Measurements from ENCODE around the gene SKP1. TPM values are rescaled to one million over a fixed set of nuclear protein-coding genes. Genes with fewer than 3 reads are reported as not detected.

The SKP1 gene
- polyA plus RNA-seq, 1 of the 3 experiments (the other 2 are of a cell fraction), result 407 TPM

DNA sequence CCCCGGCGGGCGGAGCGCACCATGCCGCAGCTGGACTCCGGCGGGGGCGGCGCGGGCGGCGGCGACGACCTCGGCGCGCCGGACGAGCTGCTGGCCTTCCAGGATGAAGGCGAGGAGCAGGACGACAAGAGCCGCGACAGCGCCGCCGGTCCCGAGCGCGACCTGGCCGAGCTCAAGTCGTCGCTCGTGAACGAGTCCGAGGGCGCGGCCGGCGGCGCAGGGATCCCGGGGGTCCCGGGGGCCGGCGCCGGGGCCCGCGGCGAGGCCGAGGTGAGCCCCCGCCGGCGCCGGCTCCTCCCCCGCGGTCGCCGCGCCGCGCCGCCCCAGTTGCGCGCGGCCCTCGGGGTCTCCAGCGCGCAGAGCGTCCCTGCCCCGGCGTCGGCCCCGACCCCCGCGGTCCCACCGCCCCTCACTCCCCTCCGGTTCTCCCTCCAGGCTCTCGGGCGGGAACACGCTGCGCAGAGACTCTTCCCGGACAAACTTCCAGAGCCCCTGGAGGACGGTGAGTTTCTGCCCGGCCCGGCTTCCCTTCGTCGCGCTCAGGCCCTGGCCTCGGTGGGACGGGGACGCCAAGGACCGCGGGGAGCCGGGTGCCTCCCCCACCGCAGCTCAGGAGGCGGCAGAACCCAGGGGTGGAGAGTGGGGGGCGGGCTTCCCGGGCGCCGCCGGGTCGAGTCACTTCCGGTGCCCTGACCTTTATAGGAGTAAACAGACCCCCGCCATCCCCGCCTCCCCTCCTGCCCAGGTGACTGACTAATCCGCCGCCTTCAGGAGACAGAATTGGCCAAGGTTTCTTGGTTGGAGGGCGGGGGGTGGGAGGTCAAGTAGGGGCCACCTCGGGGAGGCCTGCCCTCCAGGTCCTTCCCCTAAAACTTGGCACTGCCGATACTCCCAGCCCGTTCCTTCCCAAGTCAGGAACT lies 61.6 kb downstream of the SKP1 start:
- H3K27me3 ChIP-seq (ENCODE audit: insufficient read depth), result no peaks in the 10 kb centered on the region
- peak overlapping the region; percentile 39; the same call in 1 of the 2 replicates for H3K9ac ChIP-seq
- H3K27ac ChIP-seq (ENCODE audit: low read depth in 2 of 2, low read length in 1 of 2), result peak overlapping the region in 1 of 2 experiments; percentile 82; a peak in 2 of 4 replicates
- ChIA-PET POLR2A (interaction anchor here (1.0 to 2.2 kb wide), 4 partner anchors 8 to 70 kb away, joined by 3 to 7 read pairs (median 4); no protein-coding TSS in a partner anchor), CTCF (interaction anchor here (0.6 to 3.3 kb wide), 9 partner anchors 10 to 174 kb away, joined by 3 to 14 read pairs (median 4); no protein-coding TSS in a partner anchor)
- no peaks in the 10 kb centered on the region for H3K9me2 ChIP-seq
- no peak for TF ChIP-seq SIN3A (IDR thresholded peaks at IDR 0.05; ENCODE audit: borderline replicate concordance, low read depth, low read length)
- TF ChIP-seq, protein P1, sequence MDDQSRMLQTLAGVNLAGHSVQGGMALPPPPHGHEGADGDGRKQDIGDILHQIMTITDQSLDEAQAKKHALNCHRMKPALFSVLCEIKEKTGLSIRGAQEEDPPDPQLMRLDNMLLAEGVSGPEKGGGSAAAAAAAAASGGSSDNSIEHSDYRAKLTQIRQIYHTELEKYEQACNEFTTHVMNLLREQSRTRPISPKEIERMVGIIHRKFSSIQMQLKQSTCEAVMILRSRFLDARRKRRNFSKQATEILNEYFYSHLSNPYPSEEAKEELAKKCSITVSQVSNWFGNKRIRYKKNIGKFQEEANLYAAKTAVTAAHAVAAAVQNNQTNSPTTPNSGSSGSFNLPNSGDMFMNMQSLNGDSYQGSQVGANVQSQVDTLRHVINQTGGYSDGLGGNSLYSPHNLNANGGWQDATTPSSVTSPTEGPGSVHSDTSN (IDR thresholded peaks at IDR 0.05), result no peak
- TF ChIP-seq ELF1 (IDR thresholded peaks at IDR 0.05), result no peak
- no peak for TF ChIP-seq TEAD4 (IDR thresholded peaks at IDR 0.05; ENCODE audit: borderline replicate concordance, insufficient read depth)
- no peak for TF ChIP-seq TCF12 (IDR thresholded peaks at IDR 0.05)
- no peak for TF ChIP-seq SMC3 (IDR thresholded peaks at IDR 0.05; ENCODE audit: low read depth, low read length)
- no peak for TF ChIP-seq RCOR1 (IDR thresholded peaks at IDR 0.05; ENCODE audit: low read length)
- TF ChIP-seq NFIC (IDR thresholded peaks at IDR 0.05; ENCODE audit: borderline replicate concordance), result no peak
- TF ChIP-seq, protein P2, sequence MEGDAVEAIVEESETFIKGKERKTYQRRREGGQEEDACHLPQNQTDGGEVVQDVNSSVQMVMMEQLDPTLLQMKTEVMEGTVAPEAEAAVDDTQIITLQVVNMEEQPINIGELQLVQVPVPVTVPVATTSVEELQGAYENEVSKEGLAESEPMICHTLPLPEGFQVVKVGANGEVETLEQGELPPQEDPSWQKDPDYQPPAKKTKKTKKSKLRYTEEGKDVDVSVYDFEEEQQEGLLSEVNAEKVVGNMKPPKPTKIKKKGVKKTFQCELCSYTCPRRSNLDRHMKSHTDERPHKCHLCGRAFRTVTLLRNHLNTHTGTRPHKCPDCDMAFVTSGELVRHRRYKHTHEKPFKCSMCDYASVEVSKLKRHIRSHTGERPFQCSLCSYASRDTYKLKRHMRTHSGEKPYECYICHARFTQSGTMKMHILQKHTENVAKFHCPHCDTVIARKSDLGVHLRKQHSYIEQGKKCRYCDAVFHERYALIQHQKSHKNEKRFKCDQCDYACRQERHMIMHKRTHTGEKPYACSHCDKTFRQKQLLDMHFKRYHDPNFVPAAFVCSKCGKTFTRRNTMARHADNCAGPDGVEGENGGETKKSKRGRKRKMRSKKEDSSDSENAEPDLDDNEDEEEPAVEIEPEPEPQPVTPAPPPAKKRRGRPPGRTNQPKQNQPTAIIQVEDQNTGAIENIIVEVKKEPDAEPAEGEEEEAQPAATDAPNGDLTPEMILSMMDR (IDR thresholded peaks at IDR 0.05), result no peak
- TF ChIP-seq, protein P3, sequence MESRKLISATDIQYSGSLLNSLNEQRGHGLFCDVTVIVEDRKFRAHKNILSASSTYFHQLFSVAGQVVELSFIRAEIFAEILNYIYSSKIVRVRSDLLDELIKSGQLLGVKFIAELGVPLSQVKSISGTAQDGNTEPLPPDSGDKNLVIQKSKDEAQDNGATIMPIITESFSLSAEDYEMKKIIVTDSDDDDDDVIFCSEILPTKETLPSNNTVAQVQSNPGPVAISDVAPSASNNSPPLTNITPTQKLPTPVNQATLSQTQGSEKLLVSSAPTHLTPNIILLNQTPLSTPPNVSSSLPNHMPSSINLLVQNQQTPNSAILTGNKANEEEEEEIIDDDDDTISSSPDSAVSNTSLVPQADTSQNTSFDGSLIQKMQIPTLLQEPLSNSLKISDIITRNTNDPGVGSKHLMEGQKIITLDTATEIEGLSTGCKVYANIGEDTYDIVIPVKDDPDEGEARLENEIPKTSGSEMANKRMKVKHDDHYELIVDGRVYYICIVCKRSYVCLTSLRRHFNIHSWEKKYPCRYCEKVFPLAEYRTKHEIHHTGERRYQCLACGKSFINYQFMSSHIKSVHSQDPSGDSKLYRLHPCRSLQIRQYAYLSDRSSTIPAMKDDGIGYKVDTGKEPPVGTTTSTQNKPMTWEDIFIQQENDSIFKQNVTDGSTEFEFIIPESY (IDR thresholded peaks at IDR 0.05; ENCODE audit: borderline replicate concordance, low read depth), result no peak
- no peak for TF ChIP-seq RAD21 (IDR thresholded peaks at IDR 0.05; ENCODE audit: low read length)
- H3K9me3 ChIP-seq, result no peaks in the 10 kb centered on the region
- H3K79me2 ChIP-seq (ENCODE audit: insufficient read depth), result no peaks in the 10 kb centered on the region
- no peaks in the 10 kb centered on the region for H3K36me3 ChIP-seq (replicated peaks in 1 of 2; ENCODE audit: control insufficient read depth in 1 of 2, insufficient read depth in 2 of 2, low read length in 1 of 2)
- 7% methylated on average over 12 of the region's 110 CpGs for WGBS (ENCODE audit: low lambda C conversion rate)
- peak overlapping the region; percentile 57 for H3K4me3 ChIP-seq (ENCODE audit: low read depth in 2 of 2, low read length in 1 of 2)
- H4K20me1 ChIP-seq (ENCODE audit: insufficient read depth), result no peaks in the 10 kb centered on the region
- peak; percentile 84 for DNase-seq
- peaks cover 0 to 62% of the 10 kb centered on the region in 2 experiments; a peak in 2 of 4 replicates for H3K4me1 ChIP-seq (ENCODE audit: control insufficient read depth in 1 of 2, insufficient read depth in 2 of 2, low read depth in 1 of 2, low read length in 1 of 2)
- H3K4me2 ChIP-seq, result peak overlapping the region; percentile 82
- peaks cover 3% of the 10 kb centered on the region for H3F3A ChIP-seq (replicated peaks; ENCODE audit: insufficient read depth)
- H2AFZ ChIP-seq (ENCODE audit: low read depth), result 0 out of 2 replicates have a peak overlapping the region, but pooled peaks have one; percentile 59
